HG03159 (cell line): Measurements from ENCODE around the gene ICAM3.
A peak's percentile ranks its signal among the peaks of the same experiment; 100 is the strongest.
"Not testable (repeated sequence)": the region's sequence is repeated elsewhere in the genome, so short reads cannot be mapped to it uniquely, and the experiment has no call there.

Source experiments
- ATAC-seq: cut with Tn5 transposase; IDR thresholded peaks from one replicate; pipeline ENCODE4 v1.9.1; 2021; ENCODE audit warnings: mild to moderate bottlenecking, moderate library complexity; ENCODE audit not compliant: unreplicated experiment

The ICAM3 gene

DNA sequence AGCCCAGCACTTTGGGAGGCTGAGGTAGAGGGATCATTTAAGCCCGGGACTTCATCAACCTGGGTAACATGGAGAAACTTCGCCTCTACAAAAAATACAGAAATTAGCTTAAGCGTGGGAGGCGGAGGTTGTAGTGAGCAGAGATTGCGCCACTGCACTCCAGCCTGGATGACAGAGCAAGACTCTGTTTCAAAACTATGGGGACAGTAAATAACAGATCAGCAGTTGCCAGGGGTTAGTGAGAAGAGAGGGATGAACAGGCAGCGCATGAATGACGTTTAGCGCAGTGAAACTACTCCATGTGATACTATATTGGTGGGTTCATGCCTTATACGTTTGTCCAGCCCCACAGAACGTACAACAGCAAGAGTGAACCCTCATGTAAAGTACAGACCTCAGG, 7.1 kb upstream of the ICAM3 start:
- no peak for ATAC-seq

DNA sequence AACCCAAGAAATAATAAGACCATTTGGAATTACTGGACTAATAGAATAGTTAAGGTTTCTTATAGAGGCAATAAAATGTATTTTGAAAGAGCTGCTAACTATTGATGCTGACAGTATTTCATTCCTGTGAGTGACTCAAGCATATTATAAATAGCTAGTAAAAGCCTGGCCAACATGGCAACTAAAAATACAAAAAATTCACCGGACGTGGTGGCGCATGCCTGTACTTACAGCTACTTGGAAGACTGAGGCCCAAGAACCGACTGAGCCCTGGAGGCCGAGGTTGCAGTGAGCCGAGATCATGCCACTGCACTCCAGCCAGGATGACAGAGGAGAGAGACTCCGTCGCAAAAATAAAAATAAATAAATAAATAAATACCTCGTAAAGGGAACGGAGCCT, 5.4 kb upstream of the ICAM3 start:
- ATAC-seq: no peak

DNA sequence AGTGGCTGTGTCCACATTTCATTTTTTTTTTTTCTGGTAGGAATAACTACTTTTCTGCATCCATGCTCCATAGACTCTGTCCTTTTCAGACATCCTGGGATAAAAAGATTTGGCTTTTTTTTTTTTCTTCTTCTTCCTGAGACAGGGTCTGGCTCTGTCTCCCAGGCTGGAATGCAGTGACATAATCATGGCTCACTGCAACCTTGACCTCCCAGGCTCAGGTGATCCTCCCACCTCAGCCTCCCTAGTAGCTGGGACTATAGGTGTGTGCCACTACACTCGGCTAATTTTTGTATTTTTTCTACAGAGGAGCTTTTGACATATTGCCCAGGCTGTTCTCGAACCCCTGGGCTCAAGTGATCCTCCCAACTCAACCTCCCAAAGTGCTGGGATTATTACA, 4.1 kb upstream of the ICAM3 start:
- no peak for ATAC-seq

DNA sequence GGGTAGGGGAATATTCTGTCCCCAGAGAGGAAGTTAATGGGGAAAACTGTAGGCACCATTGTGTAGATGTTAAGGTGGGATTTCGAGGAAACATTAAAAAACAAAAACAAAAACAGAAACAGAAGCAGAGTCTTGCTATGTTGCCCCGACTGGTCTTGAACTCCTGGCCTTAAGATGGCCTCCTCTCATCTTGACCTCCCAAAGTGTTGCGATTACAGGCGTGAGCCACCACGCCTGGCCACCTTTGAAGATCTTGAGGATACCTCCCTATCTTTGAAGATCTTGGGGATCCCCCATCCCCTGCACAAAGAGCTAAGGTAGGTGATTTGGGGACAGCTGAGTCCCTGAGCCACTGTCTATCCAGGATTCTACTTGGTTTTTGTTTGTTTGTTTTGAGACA, 553 bp upstream of the ICAM3 start:
- no peak for ATAC-seq

DNA sequence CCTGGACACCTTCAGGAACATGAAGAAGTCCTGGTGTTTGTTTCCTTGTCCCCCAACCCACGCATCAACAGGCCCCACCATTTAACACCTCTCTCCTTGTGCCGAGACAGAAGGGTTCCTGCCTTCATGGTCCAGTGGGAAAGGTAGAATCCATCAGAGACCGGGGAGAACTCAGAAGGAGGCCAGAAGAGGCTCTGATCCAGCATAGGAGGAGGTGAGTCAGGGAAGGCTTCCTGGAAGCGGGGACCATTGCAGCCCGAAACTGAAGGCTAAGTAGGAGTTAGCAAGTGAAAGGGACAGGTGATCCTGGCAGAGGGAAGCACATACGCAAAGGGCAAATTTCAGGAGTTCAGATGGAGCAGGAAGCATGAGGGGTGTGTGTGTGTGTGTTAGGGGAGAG, 484 bp downstream of the ICAM3 start:
- ATAC-seq: no peak

DNA sequence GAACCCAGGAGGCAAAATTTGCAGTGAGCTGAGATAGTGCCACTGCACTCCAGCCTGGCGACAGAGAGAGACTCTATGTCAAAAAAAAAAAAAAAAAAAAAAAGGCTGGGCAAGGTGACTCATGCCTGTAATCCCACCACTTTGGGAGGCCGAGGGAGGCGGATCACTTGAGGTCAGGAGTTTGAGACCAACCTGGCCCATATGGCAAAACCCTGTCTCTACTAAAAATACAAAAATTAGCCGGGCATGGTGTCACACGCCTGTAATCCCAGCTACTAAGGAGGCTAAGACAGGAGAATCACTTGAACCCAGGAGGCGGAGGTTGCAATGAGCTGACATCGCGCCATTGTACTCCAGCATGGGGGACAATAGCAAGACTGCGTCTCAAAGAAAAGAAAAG, 2.7 kb downstream of the ICAM3 start:
- not testable (repeated sequence) for ATAC-seq

DNA sequence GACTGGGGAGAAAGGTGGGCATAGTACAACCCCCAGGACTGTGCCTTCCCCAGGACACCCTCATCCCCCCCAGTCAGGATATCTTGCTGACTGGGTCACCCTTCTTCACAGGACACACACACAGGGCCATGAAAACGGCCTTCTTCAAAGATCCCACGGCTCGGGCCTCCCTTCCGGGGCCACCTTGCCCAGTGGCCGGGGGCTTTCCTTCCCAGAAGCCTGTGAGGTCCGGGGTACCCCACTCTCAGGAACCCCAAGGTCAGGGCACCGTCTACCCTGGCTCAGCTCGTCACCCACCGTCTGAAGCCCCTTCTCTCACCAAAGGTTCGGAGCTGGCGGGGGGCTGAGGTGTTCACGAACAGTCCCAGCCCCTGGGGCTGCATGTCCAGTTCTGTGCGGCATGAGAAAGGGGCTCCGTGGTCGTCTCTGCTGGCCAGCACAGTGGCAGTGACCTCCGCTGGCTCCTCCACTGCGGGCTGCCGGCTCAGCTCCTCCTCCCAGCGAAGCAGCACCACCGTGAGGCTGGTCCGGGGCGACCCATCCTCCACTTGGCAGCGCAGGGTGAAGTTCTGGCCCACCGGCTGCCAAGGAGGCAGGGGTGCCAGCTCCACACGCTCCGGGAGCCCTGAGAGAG, 4.0 kb downstream of the ICAM3 start:
- no peak for ATAC-seq

DNA sequence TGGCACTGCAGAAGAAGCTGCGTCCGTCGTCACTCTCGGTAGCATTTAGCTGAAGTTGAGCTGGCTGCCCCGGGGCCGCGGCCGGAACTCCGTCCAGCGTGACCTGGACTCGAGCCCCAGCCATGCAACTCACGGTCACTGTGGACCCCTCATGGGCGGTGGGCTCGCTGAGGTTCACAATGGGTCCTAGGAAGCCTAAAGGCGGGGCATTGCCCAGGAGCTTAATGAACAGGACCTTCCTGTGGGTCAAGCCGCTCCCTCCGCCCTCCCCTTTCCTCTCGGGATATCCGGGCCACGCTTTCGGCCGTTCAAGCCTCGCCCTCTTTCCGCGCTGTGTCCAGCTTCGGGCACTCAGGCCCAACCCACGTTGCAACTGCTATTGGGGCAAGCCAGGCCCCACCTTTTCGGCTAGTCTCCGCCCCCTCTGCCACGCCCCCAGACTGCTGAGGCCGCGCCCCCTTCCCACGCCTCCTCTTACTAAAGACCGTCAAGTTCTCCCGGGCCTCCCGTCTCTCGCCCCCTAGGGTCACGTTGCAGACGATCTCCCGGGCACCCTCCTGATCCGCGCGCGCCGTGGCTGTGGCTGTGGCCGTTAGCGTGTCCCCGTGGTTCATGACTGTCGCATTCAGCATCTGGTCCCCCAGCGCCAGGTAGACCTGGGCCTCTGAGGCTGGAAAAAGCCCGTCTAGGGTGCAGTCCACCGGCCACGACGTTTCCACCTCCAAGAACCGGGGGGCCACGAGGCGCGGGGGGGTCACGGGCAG, 4.7 kb downstream of the ICAM3 start:
- ATAC-seq: no peak

DNA sequence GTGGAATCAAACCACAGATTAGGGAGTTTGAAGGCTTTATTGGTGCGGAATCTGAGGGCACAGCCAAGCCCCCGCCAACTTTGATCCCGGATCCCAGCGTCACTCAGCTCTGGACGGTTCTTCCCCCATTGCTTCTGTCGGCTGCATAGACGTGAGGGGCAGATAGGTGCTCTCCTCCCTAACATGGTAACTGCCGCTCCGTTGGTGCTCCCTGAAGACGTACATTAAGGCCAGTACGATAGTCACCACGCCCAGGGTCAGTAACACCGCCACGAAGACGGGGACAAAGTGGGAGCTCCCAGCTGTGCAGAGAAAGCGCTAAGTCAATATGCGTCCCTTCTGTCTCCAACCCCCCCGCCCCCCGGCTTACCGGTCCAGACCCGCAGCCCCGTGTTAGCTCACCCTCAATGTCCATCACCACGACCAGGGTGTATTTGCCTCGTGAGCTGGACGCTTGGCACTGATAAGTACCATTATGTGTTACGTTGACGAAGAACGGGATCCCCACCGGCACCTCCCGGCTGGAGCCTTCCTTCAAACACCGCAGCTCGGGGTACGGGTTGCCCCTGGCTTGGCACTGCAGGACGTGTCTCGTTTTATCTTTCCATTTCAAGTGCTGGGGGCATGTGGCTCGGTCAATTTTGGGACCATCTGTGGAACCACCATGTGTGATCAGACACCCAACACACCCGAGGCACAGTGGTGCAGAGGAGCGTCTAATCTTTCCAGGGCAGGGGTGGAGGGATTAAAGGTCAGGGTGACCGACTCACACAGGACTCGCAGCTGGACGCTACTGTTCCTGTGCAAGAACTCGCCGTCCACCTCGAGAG, 5.5 kb downstream of the ICAM3 start:
- no peak for ATAC-seq

DNA sequence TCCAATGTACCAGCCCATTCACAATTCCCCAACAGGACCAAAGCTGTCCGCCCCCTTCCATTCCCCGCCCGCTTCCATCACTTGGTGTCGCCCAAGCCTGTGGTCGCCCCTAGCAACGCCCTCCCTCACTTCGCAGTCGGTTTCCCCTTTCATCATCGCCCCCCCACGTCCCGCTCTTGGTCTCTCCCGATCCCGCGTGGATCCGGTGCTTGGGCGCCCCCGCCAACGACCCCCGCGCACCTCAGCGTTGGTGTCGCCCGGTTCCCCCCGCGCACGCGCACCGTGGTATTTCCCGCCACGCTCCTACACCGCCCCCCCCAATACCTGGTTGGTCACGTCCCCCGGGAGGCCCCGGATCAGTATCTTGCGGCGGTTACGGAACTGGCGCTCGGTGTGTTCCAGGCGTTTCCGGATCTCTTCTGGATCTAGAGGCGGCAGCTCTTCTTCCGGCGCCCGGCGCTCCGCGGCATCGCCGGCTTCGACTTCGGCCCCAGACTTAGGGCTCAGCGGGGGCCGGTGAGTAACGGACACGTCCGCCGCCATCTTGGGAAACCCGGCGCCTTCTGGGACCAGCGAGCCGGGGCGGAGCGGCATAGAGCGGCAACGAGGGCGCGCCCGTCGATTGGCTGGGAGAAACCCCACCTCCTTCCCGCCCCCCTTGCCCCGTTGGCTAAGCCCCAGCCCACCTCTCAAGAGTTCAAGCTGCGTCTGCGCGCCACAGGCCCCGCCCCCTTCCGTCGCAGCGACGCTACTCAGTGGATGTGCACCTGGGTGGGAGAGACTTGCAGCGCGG, 6.3 kb downstream of the ICAM3 start, which contains the start of gene RAVER1:
Gene RAVER1, minus strand, starts transcription at position 565 of the 793 bp plus-strand sequence. Its CDS starts 22 bp downstream, at position 543.
- ATAC-seq: peak; percentile 85

DNA sequence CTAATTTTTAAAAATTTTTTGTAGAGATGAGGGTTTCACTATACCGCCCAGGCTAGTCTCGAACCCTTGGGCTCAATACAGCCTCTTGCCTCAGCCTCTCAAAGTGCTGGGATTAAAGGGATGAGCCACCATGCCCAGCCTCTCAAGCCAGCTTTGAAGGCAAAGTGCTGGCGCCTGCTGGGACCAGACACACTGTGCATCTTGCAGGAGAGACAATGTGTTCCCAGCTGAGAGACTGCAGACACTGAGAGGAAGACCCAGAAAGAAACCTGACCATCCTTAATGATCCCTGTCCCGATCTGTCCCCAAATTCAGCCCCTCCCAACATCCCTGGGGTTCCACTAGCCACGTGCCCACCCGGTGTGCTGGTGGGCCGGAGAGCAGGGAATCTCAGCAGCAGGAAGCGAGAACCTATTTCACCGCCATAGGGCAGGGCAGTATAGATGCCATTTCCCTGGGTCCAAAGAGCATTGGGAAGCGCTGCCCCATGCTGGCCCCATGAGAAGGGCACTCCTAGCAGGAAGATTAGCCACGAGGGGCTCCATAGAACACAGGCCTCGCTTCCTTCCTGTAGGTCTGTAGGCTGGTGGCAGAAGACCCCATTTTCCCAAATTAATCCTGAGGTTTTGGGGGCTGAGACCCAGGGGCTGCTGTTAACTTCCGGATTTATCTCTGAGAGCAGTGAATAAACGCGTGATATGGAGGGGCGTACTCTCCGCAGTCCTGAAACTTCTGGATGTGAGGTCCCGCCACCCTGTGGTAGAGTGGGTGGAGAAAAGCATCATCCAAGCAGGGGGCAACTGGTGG, 7.1 kb downstream of the ICAM3 start:
- no peak for ATAC-seq

DNA sequence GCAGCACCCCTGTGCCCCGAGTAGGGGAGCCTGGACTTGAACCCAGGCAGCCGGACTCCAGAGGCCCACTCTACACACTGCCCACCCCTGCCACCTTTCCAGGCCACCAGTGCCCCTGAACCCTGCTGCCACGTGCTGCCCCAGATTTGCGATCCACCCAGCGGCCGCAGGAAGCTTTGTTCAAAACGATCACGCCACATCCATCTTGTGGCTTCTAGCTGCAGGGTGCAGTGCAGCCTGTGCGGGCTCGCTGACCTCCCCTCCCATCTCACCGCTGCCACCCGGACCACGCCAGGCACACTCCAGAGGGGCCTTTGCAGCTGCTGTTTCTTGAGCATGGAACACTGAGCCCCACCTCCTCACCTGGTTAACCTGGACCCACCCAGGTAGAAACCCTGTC, 9.9 kb downstream of the ICAM3 start:
- ATAC-seq: no peak

DNA sequence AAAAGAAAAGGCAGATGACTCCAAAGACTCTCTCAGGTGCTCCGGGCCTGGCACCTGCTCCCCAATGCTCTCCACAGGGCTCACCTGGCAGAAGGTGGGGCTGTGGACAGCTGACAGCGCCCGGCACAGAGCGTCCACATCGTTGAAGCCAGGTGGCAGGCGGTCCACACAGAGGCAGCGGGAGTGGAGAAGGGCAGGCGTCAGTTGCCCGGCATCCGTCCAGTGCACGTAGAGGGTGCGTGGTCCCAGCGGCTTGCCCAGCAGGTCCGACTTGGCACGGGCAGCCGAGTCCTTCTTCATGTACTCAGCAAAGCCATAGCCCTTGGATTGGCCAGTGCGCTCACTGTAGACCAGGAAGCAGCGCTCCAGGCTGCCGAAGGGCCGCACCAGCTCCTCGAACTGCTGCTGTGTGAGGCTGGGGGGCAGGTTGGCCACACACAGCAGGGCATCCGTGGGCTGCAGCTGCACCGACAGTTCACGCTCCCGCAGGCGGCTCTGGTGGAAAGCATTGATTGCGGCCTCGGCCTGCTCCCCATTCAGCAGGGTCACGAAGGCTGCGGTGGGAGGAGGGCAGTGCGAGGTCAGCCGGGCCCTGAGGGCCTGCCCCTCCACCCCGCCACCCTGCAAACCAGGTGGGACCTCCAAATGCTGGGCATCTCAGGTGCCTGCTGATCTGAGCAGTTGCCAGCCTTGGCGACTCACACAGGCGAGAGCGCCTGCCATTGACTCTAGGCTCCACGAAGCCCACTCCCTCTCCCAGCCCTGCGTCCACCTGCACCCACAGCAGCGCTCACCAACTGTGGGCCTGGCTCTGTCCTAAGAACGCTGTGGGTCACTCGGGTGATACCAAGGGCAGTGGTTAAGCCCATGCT, 10.6 kb downstream of the ICAM3 start:
- no peak for ATAC-seq

DNA sequence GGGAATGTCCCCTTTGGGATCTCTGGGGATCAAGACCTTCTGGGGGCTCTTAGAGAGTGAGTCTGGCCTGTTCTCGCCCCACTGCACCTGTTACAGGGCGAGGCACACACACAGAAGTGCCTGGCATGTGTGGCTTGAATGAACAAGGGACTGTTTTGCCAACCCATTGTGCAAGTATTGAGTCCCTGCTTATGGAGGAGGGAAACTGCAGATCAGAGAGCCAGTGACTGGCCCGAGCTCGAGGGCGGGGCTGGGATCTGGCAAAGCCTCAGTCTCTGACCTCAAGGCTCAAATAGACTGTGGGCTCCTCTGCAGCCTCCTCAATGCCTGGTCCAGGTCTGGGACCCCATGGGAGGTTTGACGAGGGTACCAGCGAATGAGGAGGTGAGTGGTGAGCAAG, 11.6 kb downstream of the ICAM3 start:
- ATAC-seq: no peak

DNA sequence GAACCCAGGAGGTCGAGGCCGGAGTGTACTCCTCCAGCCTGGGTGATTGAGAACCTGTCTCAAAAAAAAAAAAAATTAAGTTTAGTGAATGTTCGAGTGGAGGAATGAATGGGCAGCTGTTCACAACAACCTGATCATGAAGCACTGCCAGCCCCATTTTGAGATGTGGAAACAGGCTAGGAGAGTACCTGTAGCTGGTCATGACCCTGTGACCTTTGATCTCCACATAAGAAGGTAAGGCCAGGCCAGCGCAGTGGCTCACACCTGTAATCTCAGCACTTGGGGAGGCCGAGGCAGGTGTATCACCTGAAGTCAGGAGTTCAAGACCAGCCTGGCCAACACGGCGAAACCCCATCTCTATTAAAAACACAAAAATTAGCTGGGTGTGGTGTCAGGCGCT, 13.7 kb downstream of the ICAM3 start:
- no peak for ATAC-seq

DNA sequence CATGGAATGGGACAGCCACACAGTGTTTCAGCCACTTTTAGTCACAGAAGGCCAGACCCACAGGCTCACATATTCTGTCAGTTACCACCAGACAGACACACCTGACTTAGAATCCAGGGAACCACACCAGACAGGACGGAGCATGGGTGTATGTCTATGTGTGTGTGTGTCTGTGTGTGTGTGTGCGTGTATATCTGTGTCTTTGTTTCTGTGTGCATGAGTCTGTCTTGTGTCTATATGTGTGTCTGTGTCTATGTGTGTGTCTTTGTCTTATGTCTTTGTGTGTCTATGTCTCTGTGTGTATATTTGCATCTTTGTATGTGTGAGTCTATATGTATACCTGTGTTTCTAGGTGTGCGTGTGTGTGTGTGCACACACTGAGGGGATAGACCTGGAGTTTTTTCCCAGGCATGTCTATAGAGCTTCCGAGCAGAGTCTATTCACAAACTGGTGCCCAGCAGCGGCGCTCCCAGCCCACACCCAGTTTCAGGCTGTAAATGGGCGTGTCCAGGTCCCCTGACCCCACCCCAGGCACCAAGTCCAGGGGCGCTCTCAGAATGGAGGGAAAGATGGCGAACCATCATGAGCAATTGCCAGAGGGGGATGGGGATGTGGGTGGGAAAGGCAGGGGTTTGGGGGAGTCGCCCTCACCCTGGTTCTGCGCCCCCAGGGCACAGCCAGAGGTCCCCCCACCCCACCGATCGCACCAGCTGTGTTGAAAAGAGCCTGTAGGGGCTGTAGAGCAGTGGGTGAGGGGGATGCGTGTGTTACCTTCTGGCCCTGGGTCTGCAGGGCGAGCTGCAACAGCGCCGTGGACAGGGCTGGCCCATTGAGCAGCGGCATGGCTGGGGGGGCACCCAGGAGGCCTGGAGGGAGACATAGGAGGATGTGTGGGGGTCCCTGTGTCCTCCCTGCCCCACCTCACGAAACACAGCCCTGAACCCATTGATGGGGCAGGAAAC, 17.3 kb downstream of the ICAM3 start:
- ATAC-seq: no peak

DNA sequence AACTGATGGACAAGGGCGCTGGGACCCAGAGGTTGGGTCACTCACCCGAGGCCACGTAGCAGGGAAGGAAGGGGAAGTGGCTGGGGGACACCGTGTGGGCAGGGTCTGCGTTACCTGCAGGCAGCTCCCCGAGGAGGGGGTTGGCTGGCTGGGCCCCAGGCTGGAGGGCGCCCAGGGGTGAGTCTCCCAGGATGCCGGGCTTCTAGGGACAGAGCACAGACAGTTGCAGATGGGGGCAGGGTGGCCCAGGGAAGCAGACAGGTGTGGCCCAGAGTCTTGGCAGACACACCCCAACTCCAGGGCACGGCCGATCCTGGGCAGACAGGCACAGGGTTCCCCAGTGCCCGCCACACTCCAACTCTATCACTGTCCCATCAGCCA, 18.0 kb downstream of the ICAM3 start:
- ATAC-seq: no peak
